Endothelial cell of coronary artery (primary cell): Measurements from ENCODE around the gene ACOT12. TPM values are rescaled to one million over a fixed set of nuclear protein-coding genes. Genes with fewer than 3 reads are reported as not detected.

ENCODE experiments used
- total RNA-seq: library from RNA; depleted of rRNA; stranded (reverse); fragments of >200 nt; gene quantifications from 2 replicates; pipeline ENCODE4 v1.2.3, GENCODE V29; 2014

Gene ACOT12
- not detected in 2 replicates for total RNA-seq

GRCh38 chr5:81393783-81394718, at the start of gene ACOT12:
Gene ACOT12, minus strand, starts transcription at chr5:81394134. Its CDS starts 20 bp downstream, at chr5:81394114.

GRCh38 chr5:81301271-81302015, 92.5 kb downstream of the ACOT12 start, which contains the start of gene ZCCHC9:
Gene ZCCHC9, plus strand, starts transcription at chr5:81301587. Its CDS starts 3,171 bp downstream, at chr5:81304758.

Other genes with a start within 250 kb of the ACOT12 start
- gene CKMT2, start 160.8 kb downstream of the ACOT12 start, total RNA-seq = 0.19 TPM in 1 of 2 replicates, not detected in the other
- 12.8 and 16.3 TPM in 2 replicates for gene ZCCHC9, start 92.5 kb downstream of the ACOT12 start, total RNA-seq